ENCODE measurements around the gene TBC1D20. TPM values are rescaled to one million over a fixed set of nuclear protein-coding genes. Genes with fewer than 3 reads are reported as not detected.

TBC1D20 gene
- total and polyA plus RNA-seq, 2 donors (not counting 3 experiments of a cell fraction or from before 2014, with no cell fraction given) = 34.3 to 36.1 TPM

- ChIA-PET CTCF (no interaction called here), POLR2A (no interaction called here)
- Histone ChIP-seq H3K9ac (replicated peaks; ENCODE audit: extremely low read depth, insufficient read depth, low read length) (no peak overlapping the region), H3K27me3 (ENCODE audit: control insufficient read depth in 2 of 2, insufficient read depth in 2 of 2, low read length in 2 of 2) (no peaks in the 10 kb centered on the region), H3K4me3 (replicated peaks in 1 of 3; ENCODE audit: insufficient read depth in 1 of 3, low read depth in 1 of 3, low read length in 3 of 3) (no peak overlapping the region), H3K36me3 (ENCODE audit: control insufficient read depth in 2 of 2, extremely low read depth in 1 of 2, insufficient read depth in 2 of 2, low read length in 2 of 2) (peaks cover 2 to 6% of the 10 kb centered on the region in 2 experiments), H3K9me3 (replicated peaks; ENCODE audit: control insufficient read depth, insufficient read depth, low read length) (no peaks in the 10 kb centered on the region), H3K9me1 (replicated peaks; ENCODE audit: control insufficient read depth, extremely low read depth, insufficient read depth, low read length) (no peaks in the 10 kb centered on the region), H3K79me2 (ENCODE audit: control insufficient read depth, insufficient read depth, low read length) (no peaks in the 10 kb centered on the region), H3K4me2 (ENCODE audit: insufficient read depth, low read length) (no peak overlapping the region), H2AFZ (ENCODE audit: low read depth, low read length) (no peak overlapping the region), H4K20me1 (replicated peaks; ENCODE audit: control insufficient read depth, extremely low read depth, insufficient read depth, low read length) (no peaks in the 10 kb centered on the region), H3K27ac (ENCODE audit: insufficient read depth, low read depth, low read length) (no peak overlapping the region), H3K4me1 (ENCODE audit: control insufficient read depth, extremely low read depth, insufficient read depth, low read length) (peaks cover 5% of the 10 kb centered on the region)
- no peak for TF ChIP-seq POLR2A (IDR thresholded peaks at IDR 0.05; ENCODE audit: low read depth, low read length)
- TF ChIP-seq CTCF (IDR thresholded peaks at IDR 0.05; ENCODE audit: extremely low read depth in 1 of 2, insufficient read depth in 1 of 2, low read depth in 1 of 2, low read length in 2 of 2) = no peak
- dilution Hi-C loops (cut with MboI; ENCODE audit: extremely low pct_ligation_motif_present, low sequenced_read_pairs) (no loop called here), intact Hi-C loops (cut with micrococcal nuclease) (no loop called here)
- DNase-seq (ENCODE audit: low read depth, low spot score) (no peak), FAIRE-seq (no peak)
- BruUV-seq (replicated peaks) = no TSS peak
These were observed 12.2 kb upstream of the TBC1D20 start for GRCh38 chr20:474581-474980.

GRCh38 chr20:472889-473292 is 10.6 kb upstream of the TBC1D20 start:
- intact Hi-C loops (cut with micrococcal nuclease) = no loop called here

More at GRCh38 chr20:472889-473292, 10.6 kb upstream of the TBC1D20 start:
- H3K9me3 ChIP-seq (replicated peaks; ENCODE audit: control insufficient read depth, insufficient read depth, low read length) = no peaks in the 10 kb centered on the region
- no peak for DNase-seq (ENCODE audit: low read depth, low spot score)
- H3K79me2 ChIP-seq (ENCODE audit: control insufficient read depth, insufficient read depth, low read length) = no peaks in the 10 kb centered on the region
- no peak overlapping the region for H3K9ac ChIP-seq (replicated peaks; ENCODE audit: extremely low read depth, insufficient read depth, low read length)
- no peak for TF ChIP-seq EZH2 (IDR thresholded peaks at IDR 0.05; ENCODE audit: borderline replicate concordance, low read depth, low read length, severe bottlenecking)
- no peak for TF ChIP-seq POLR2AphosphoS5 (IDR thresholded peaks at IDR 0.05; ENCODE audit: insufficient read depth, low read depth, low read length)
- no peak for TF ChIP-seq FOS (IDR thresholded peaks at IDR 0.05; ENCODE audit: borderline replicate concordance, insufficient read depth, low read length)
- no peak for TF ChIP-seq POLR2A (IDR thresholded peaks at IDR 0.05; ENCODE audit: low read depth, low read length)
- no peak for TF ChIP-seq MAX (IDR thresholded peaks at IDR 0.05; ENCODE audit: insufficient read depth, insufficient read length)
- TF ChIP-seq MYC (IDR thresholded peaks at IDR 0.05; ENCODE audit: low read depth, low read length) = no peak
- TF ChIP-seq CTCF (IDR thresholded peaks at IDR 0.05; ENCODE audit: extremely low read depth in 1 of 2, insufficient read depth in 1 of 2, low read depth in 1 of 2, low read length in 2 of 2) = no peak
- no peak for TF ChIP-seq JUN (IDR thresholded peaks at IDR 0.05; ENCODE audit: borderline replicate concordance, insufficient read depth, insufficient read length, low read depth)
- no TSS peak for BruUV-seq (replicated peaks)
- CTCF ChIA-PET = interaction anchor here (1.0 to 2.4 kb wide), 3 partner anchors 10 to 60 kb away, joined by 3 to 9 read pairs (median 7); partner anchors contain the start of gene TBC1D20
- H3K36me3 ChIP-seq (ENCODE audit: control insufficient read depth in 2 of 2, extremely low read depth in 1 of 2, insufficient read depth in 2 of 2, low read length in 2 of 2) = peaks cover 0 to under 1% of the 10 kb centered on the region in 2 experiments
- no peak overlapping the region for H3K27ac ChIP-seq (ENCODE audit: insufficient read depth, low read depth, low read length)
- POLR2A ChIA-PET = no interaction called here
- no peak overlapping the region for H3K4me2 ChIP-seq (ENCODE audit: insufficient read depth, low read length)
- no peaks in the 10 kb centered on the region for H3K4me1 ChIP-seq (ENCODE audit: control insufficient read depth, extremely low read depth, insufficient read depth, low read length)
- no peaks in the 10 kb centered on the region for H4K20me1 ChIP-seq (replicated peaks; ENCODE audit: control insufficient read depth, extremely low read depth, insufficient read depth, low read length)
- FAIRE-seq = no peak
- no peaks in the 10 kb centered on the region for H3K9me1 ChIP-seq (replicated peaks; ENCODE audit: control insufficient read depth, extremely low read depth, insufficient read depth, low read length)
- no peak overlapping the region for H3K4me3 ChIP-seq (replicated peaks in 1 of 3; ENCODE audit: insufficient read depth in 1 of 3, low read depth in 1 of 3, low read length in 3 of 3)
- dilution Hi-C loops (cut with MboI; ENCODE audit: extremely low pct_ligation_motif_present, low sequenced_read_pairs) = no loop called here
- peaks cover 2 to 6% of the 10 kb centered on the region in 2 experiments for H3K27me3 ChIP-seq (ENCODE audit: control insufficient read depth in 2 of 2, insufficient read depth in 2 of 2, low read length in 2 of 2)
- no peak overlapping the region for H2AFZ ChIP-seq (ENCODE audit: low read depth, low read length)
